HG02623 (cell line): ENCODE results near the gene RAB7B.

Experiments
- ATAC-seq: cut with Tn5 transposase; IDR thresholded peaks from one replicate; pipeline ENCODE4 v1.9.1; 2021; ENCODE audit warnings: moderate library complexity; ENCODE audit not compliant: unreplicated experiment

The RAB7B gene

GRCh38 chr1:205930195-205930577 is 73.0 kb downstream of the RAB7B start:
- ATAC-seq = no peak

- ATAC-seq = no peak
These were observed 73.5 kb downstream of the RAB7B start for GRCh38 chr1:205929496-205930194.

- ATAC-seq = no peak
These were observed 74.9 kb downstream of the RAB7B start for GRCh38 chr1:205928317-205928716.

- ATAC-seq = no peak
These were observed 75.5 kb downstream of the RAB7B start for GRCh38 chr1:205927676-205928075.

GRCh38 chr1:205927247-205927646 is 75.9 kb downstream of the RAB7B start:
- no peak for ATAC-seq
